T-helper 1 cell treated with Interleukin-12 subunit alpha and Interleukin-12 subunit beta and Interleukin-4 antibody, amounts not matched to agents 30 μg/mL and 1 μg/mL, for 36 hours (primary cell): ENCODE results near the gene KLRB1.
A peak's percentile ranks its signal among the peaks of the same experiment; 100 is the strongest.
"Not testable (repeated sequence)": the region's sequence is repeated elsewhere in the genome, so short reads cannot be mapped to it uniquely, and the experiment has no call there.

Experiments used
- H3K27ac Mint-ChIP-seq: one replicate; pipeline ENCODE4 v1.8.0; 2021; ENCODE audit warnings: mild to moderate bottlenecking, mixed read lengths
- H3K27me3 Mint-ChIP-seq: one replicate; pipeline ENCODE4 v1.8.0; 2021; ENCODE audit warnings: low read depth, mixed read lengths
- H3K36me3 Mint-ChIP-seq: one replicate; pipeline ENCODE4 v1.8.0; 2021; ENCODE audit warnings: low read depth, mixed read lengths
- H3K4me1 Mint-ChIP-seq: one replicate; pipeline ENCODE4 v1.8.0; 2021; ENCODE audit warnings: low read depth, mixed read lengths
- H3K4me3 Mint-ChIP-seq: one replicate; pipeline ENCODE4 v1.8.0; 2021; ENCODE audit warnings: mild to moderate bottlenecking, moderate library complexity, mixed read lengths
- H3K9me3 Mint-ChIP-seq: one replicate; pipeline ENCODE4 v1.8.0; 2021; ENCODE audit warnings: mixed read lengths

Gene KLRB1

DNA sequence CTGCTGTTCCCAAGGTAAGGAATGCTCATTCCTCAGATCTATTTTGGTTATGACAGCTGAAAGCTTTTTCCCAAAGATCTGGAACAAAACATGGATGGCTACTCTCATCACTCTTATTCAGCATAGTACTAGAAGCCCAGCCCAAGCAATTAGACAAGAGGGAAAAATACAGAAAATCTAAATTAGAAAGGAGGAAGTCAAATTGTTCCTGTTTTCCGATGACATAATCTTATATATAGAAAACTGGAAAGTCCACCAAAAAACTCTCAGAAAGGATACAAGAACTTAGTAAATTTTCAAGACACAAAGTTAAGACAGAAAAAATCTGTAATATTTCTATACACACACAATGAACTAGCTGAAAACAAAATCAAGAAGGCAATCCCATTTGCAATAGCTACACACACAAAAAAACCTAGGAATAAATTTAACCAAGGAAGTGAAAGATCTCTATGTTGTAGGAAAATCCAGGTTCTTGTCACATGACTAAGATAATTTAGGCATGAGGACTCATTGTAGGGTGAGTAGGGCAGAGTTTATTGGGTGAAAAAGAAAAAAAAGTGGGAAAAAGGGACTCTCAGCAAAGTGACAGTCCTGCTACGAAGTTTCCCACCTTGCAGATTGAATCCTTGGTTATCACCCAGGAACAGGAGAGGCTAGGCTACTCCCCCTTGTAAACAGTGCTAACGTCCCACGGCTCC, 28.6 kb upstream of the KLRB1 start:
- peaks cover 27% of the 10 kb centered on the region for H3K36me3 Mint-ChIP-seq

DNA sequence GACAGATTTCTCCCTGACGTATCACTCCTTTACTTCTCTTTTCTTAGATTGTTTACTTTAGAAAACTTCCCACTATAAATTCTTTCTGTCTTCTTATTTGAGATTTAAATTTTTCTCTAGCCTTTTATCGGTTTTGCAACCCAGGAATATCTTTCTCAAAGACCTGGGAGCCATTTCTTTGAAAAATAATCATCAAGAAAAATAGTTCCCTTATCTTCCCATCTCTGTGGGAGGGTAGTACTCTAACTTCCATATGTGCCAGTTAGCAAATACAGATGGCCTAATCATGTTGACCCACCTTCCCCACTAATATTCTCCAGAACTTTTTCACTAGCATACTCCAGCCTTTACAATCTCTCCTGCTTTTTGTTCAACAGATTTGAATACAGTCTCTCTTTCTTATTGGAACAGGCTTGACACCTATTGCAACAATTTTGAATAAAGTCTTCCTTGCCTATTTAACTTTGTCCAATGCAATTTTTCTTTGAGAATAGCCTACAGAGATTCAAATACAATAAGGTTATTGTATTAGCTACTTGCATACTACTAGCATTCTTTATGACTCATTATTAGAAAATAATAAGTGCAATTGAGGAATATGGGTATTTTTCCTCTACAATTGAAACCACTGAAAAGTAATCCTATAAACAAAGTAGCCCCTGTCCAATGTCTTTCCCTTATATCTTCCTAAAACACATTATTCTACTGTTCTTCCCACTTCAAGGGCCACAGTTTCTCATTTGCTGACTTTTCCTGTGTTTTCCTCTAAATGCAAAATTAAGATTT, 27.4 kb upstream of the KLRB1 start:
- H3K27ac Mint-ChIP-seq = peak overlapping the region; percentile 1

More for the DNA sequence above, 28.6 kb upstream of the KLRB1 start:
- H3K9me3 Mint-ChIP-seq = peaks cover 12% of the 10 kb centered on the region
- peaks cover 60% of the 10 kb centered on the region for H3K4me1 Mint-ChIP-seq
- H3K4me3 Mint-ChIP-seq = no peak overlapping the region
- no peaks in the 10 kb centered on the region for H3K27me3 Mint-ChIP-seq
- H3K27ac Mint-ChIP-seq = peak overlapping the region; percentile 54

DNA sequence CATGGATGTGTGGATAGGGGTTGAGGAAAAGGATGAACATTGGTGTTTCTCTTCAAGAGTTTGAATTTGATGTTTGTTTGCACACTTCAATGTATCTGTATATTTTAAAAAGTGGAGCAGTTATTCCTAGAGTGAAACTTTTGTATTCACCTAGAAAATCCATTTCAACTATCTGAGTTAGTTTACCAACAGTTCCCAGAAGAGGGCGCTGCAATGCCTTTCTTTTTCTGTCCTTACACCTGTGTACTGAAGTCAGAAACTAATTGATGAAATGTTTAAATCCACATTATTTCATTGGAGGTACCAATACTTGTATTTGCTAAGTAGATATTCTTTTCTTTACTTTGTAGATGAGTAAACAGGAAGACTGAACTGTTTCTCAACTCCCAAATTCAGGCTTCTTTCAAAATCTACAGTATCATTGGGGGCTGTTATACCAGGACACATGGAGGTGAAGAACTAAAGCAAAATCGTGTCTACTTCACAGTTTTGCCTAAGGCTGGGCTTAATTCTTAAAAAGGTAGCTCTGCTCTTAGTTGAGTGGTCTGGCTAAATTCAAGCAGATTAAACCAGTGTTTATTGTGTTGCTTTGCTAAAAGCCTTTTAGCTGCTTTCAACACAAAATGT, 26.6 kb upstream of the KLRB1 start:
- Mint-ChIP-seq H3K36me3 (peaks cover 29% of the 10 kb centered on the region), H3K27ac (peak overlapping the region; percentile 63), H3K4me3 (peak overlapping the region; percentile 47), H3K27me3 (peaks cover 4% of the 10 kb centered on the region), H3K9me3 (peaks cover 13% of the 10 kb centered on the region), H3K4me1 (peaks cover 62% of the 10 kb centered on the region)

More for the DNA sequence above, 27.4 kb upstream of the KLRB1 start:
- Mint-ChIP-seq H3K27me3 (peaks cover 4% of the 10 kb centered on the region), H3K4me3 (peak overlapping the region; percentile 6), H3K9me3 (peaks cover 8% of the 10 kb centered on the region), H3K4me1 (peaks cover 62% of the 10 kb centered on the region), H3K36me3 (peaks cover 26% of the 10 kb centered on the region)

DNA sequence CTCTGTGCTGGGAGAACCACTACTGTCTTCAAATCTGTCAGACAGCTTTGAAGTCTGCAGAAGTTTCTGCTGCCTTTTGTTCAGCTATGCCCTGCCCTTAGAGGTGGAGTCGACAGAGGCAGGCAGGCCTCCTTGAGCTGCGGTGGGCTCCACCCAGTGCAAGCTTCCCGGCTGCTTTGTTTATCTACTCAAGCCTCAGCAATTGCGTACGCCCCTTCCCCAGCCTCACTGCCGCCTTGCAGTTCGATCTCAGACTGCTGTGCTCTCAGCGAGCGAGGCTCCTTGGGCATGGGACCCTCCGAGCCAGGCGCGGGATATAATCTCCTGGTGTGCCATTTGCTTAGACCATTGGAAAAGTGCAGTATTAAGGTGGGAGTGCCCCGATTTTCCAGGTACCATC, 25.1 kb upstream of the KLRB1 start:
- Mint-ChIP-seq H3K4me1 (peaks cover 51% of the 10 kb centered on the region), H3K27me3 (peaks cover 4% of the 10 kb centered on the region), H3K9me3 (peaks cover 16% of the 10 kb centered on the region)

DNA sequence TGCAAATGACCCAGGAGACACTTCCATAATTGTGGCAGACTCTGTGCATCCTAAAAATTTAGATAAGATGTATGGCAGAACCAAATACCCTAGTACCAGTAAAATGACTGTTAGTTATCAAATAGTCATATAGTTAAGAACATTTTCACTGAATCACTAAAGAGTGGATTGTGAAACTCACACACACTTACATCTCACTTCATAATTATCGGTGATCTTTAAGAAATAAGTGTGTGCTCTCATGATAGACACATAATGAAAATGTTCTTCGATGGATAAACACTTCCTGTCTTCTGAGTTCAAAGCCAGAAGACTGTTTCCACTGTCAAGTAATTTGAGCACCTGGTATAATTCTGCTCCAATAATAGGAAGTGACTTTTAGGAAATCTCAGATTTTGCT, 19.1 kb upstream of the KLRB1 start:
- H3K27ac Mint-ChIP-seq = no peak overlapping the region
- peaks cover 5% of the 10 kb centered on the region for H3K4me1 Mint-ChIP-seq
- H3K27me3 Mint-ChIP-seq = peaks cover 9% of the 10 kb centered on the region
- H3K36me3 Mint-ChIP-seq = peaks cover 38% of the 10 kb centered on the region
- H3K4me3 Mint-ChIP-seq = no peak overlapping the region
- peaks cover 32% of the 10 kb centered on the region for H3K9me3 Mint-ChIP-seq

More for the DNA sequence above, 25.1 kb upstream of the KLRB1 start:
- Mint-ChIP-seq H3K36me3 (peaks cover 28% of the 10 kb centered on the region), H3K27ac (no peak overlapping the region), H3K4me3 (no peak overlapping the region)

DNA sequence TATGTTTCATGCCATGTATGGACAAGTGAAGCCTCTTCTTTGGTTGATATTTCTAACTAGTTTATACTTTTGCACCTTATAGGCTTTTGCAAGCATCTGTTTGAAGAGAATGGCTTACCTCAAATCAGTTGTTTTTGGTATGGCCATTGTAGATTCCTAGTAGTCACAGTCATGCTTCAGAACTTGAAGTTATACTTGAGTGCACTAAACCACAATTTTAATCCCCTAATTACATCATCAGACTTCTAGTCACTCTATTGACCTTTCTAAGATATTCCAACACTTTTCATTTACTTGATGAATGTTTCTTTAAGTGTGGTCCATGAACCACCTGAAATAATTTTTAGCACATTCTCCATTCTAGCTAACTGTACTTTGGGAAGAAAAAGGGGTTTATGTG, 18.6 kb upstream of the KLRB1 start:
- Mint-ChIP-seq H3K27me3 (peaks cover 9% of the 10 kb centered on the region), H3K36me3 (peaks cover 35% of the 10 kb centered on the region), H3K9me3 (peaks cover 32% of the 10 kb centered on the region), H3K4me3 (no peak overlapping the region), H3K4me1 (peaks cover 2% of the 10 kb centered on the region), H3K27ac (no peak overlapping the region)

DNA sequence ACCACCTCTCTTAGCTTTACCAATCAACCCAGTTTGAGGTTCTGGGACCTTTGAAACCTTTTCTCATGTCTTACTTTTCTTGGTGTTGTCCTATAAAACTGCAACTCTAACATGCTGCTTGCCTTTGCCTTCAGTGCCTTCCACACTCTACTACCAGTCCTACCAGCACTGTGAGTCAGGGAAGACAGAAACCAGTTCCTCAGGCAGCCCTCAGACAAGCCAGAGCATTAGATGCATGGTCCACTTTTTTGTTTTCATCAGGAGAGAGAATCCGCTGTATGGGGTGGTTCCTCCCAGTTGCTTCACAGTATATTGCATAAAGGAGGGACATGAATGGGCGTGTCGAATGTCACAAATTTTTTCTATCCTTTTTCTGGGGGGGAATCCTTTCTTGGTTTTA, 17.3 kb upstream of the KLRB1 start:
- Mint-ChIP-seq H3K36me3 (peaks cover 30% of the 10 kb centered on the region), H3K27ac (no peak overlapping the region), H3K9me3 (peaks cover 26% of the 10 kb centered on the region), H3K4me3 (no peak overlapping the region), H3K27me3 (peaks cover 5% of the 10 kb centered on the region), H3K4me1 (peaks cover 1% of the 10 kb centered on the region)

DNA sequence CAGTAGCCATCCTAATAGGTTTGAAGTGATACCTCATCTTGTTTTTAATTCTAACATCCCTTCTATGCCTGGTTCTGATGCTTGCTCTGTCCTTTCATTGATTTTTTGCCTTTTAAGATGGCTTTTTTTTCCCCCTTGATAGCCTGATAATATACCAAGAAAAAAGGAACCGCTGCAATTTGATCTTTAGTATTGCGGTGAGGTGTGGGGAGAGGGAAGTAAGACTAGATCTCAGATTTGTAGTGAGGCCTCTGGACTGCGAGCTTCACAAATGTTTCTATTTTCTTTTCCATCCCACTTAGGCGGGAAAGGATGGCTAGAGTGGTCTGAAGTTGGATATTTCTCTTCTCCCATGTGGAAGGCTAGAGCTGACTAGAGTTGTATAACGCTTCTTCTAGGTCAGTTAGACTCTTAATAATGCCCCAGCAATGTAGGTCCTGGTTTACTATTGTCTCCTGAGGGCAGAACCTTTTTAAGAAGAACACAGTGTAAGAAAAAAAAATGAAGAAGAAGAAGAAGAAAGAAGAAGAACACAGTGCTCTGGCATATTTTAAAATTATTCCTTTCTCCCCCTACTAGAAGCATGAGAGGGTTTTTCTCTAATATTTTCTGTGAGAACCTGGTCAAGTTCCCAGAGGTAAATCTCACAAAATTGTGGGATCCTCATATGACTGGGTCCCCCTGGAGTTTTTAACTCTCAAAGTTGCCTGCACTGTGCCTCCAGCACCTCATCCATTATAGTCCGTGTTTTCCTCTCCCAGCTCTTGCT, 11.9 kb upstream of the KLRB1 start:
- H3K9me3 Mint-ChIP-seq = peaks cover 13% of the 10 kb centered on the region
- H3K27me3 Mint-ChIP-seq = no peaks in the 10 kb centered on the region
- H3K36me3 Mint-ChIP-seq = peaks cover 15% of the 10 kb centered on the region
- H3K27ac Mint-ChIP-seq = no peak overlapping the region
- no peak overlapping the region for H3K4me3 Mint-ChIP-seq
- peaks cover 29% of the 10 kb centered on the region for H3K4me1 Mint-ChIP-seq

DNA sequence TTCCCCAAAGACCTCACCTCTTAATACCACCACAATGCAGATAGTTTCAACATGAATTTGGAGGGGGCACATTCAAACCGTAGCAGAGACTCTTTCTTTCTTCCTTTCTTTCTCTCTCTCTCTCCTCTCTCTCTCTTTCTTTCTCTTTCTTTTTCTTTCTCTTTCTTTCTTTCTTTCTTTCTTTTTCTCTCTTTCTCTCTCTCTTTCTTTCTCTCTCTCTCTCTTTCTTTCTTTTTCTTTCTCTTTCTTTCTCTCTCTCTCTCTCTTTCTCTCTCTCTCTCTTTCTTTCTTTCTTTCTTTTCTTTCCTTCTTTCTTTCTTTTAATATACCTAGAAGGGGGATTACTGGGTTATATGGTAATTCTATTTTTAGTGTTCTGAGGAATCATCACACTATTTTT, 11.2 kb upstream of the KLRB1 start:
- not testable (repeated sequence) for H3K9me3 Mint-ChIP-seq
- peaks cover 30% of the 10 kb centered on the region for H3K4me1 Mint-ChIP-seq

DNA sequence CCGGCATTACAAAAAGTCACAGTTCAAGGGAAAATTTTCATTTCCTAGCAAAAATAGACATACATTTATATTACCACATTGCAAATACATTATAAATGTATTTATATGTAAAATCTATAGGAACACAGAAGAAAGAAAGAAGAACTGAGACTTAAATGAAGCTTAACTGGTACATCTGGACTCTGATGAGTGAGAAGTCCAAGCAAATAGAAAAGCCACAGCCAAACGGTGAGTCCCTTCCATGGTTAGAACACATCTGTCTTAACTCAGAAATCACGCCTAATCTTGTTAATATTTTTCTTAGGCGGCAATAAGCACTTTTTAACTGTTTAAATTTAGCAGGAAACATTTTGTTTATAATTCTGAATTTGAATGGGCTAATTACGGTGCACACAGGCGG, 9.4 kb upstream of the KLRB1 start:
- no peak overlapping the region for H3K4me3 Mint-ChIP-seq
- H3K36me3 Mint-ChIP-seq = peaks cover 12% of the 10 kb centered on the region
- H3K9me3 Mint-ChIP-seq = peaks cover 23% of the 10 kb centered on the region
- H3K4me1 Mint-ChIP-seq = peaks cover 32% of the 10 kb centered on the region
- H3K27me3 Mint-ChIP-seq = no peaks in the 10 kb centered on the region
- H3K27ac Mint-ChIP-seq = no peak overlapping the region

More for the DNA sequence above, 11.2 kb upstream of the KLRB1 start:
- not testable (repeated sequence) for H3K36me3 Mint-ChIP-seq, H3K27me3 Mint-ChIP-seq, H3K4me3 Mint-ChIP-seq, H3K27ac Mint-ChIP-seq

DNA sequence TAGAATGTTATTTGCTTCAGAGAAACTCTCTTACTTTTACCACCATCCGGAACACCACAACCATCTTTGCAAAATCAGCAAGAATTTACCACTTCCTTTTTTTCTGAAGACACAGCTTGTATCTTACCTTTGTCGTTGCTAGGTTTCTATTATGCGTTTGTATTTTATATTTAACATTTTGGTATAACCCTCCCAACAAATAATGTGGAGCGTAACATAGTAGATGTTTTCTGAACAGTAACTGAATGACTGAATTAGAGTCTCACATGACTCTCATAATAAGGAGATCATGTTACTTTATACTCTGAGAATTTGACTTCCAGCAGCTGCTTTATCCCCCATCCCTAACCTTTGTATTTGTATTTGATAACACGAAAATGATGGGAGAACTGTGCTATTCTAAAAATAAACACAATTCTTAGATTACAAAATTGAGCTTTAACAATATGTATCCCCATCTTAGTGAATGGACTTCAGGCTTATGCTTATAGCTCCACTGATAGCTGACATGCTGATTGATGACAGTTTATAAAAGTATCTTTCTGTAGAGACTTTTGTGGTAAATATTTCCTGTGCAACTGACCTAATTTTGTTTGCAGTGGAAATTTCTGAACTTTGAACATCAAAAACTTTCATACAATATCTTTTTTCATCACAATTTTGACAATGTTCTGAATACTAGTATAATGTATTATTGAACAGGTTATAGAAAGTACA, 7.9 kb upstream of the KLRB1 start:
- H3K27me3 Mint-ChIP-seq = no peaks in the 10 kb centered on the region
- H3K27ac Mint-ChIP-seq = peak overlapping the region; percentile 94
- peaks cover 22% of the 10 kb centered on the region for H3K36me3 Mint-ChIP-seq
- peaks cover 38% of the 10 kb centered on the region for H3K4me1 Mint-ChIP-seq
- H3K9me3 Mint-ChIP-seq = peaks cover 34% of the 10 kb centered on the region
- H3K4me3 Mint-ChIP-seq = peak overlapping the region; percentile 77

DNA sequence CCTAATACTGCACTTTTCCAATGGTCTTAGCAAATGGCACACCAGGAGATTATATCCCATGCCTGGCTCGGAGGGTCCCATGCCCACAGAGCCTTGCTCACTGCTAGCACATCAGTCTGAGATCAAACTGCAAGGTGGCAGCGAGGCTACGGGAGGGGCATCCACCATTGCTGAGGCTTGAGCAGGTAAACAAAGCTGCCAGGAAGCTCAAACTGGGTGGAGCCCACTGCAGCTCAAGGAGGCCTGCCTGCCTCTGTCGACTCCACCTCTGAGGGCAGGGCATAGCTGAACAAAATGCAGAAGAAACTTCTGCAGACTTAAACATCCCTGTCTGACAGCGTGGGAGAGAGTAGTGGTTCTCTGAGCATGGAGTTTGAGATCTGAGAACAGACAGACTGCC, 2.9 kb upstream of the KLRB1 start:
- peaks cover 39% of the 10 kb centered on the region for H3K9me3 Mint-ChIP-seq
- H3K36me3 Mint-ChIP-seq = peaks cover 28% of the 10 kb centered on the region
- not testable (repeated sequence) for H3K27ac Mint-ChIP-seq, H3K27me3 Mint-ChIP-seq, H3K4me3 Mint-ChIP-seq
- peaks cover 31% of the 10 kb centered on the region for H3K4me1 Mint-ChIP-seq

DNA sequence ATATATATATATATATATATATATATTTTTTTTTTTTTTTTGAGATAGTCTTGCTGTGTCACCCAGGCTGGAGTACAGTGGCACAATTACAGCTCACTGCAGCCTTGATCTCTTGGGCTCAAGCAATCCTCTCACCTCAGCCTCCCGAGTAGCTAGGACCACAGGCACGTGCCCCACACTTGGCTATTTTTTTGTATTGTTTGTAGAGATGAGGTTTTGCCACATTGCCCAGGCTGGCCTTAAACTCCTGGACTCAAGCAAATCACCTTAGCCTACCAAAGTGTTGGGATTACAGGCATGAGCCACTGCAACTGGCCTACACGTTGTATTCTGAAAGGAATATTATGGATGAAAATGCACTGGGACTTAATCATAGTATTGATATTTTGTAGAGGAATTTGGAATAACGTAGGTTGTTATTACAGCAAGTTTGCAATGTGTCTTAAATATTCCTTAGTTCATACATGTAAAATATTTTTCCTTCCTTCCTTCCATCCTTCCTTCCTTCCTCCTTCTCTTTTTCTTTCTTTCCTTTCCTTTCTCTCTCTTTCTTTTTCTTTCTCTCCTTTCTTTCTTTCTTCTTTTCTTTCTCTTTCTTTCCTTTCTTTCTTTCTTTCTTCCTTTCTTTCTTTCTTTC, 862 bp downstream of the KLRB1 start:
- H3K4me1 Mint-ChIP-seq = peaks cover 18% of the 10 kb centered on the region
- H3K27me3 Mint-ChIP-seq = no peaks in the 10 kb centered on the region
- H3K27ac Mint-ChIP-seq = no peak overlapping the region
- H3K36me3 Mint-ChIP-seq = peaks cover 17% of the 10 kb centered on the region
- no peak overlapping the region for H3K4me3 Mint-ChIP-seq
- peaks cover 22% of the 10 kb centered on the region for H3K9me3 Mint-ChIP-seq
